ENCODE results near the gene SAP30L.

SAP30L gene

DNA sequence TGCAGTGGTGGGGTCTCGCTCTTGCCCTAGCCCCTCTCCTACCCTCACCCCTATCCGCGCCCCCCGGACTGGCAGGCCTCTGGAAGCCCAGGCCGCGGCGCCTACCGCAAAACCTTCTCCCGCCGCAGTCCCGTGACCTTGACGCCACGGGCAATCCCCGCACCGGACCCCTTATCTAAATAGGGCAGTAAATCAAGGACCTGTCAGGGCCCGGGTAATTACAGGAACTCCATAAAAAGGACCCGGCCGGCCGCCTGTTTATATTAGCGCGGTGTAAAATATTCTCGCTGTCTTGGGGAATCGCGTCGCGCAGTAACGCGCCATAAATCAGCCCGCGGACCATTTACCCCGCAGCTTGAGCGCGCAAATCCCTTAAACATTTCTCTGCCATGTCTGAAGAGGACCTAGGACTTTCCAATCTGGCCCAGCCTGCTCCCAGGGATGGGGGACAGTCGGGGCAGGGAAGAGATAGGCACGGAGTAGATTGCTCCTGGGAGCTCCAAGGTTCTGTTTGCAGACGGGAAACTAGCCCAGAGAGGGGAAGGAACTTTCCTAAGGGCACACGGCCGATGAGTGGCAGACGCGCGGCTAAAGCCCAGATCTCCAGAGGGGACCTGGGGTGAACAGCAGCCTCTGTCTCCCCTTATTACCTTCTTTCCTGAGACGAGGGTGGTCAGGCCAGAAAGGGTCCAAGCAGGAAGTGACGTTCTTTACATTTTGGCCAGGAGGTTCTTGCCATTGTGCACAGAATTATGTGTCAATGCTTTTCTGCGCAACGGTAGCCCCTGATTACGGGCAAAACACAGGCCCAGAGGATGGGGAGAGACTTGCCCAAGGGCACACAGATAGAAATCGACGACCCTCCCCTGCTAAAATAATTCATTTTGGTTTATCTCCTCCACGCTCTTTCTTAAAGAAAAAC, 37.0 kb downstream of the SAP30L start:
- H3K4me3 ChIP-seq (ENCODE audit: control insufficient read depth in 1 of 7, extremely low read depth in 1 of 7, insufficient read depth in 4 of 7, low read depth in 2 of 7, low read length in 6 of 7) = no peak overlapping the region
- H3K27me3 ChIP-seq (replicated peaks in 2 of 5; ENCODE audit: control insufficient read depth in 4 of 5, insufficient read depth in 5 of 5, low read length in 4 of 5) = peaks cover 38 to 100% (median 78%) of the 10 kb centered on the region in 5 experiments
- peaks cover 0 to 27% (median 12%) of the 10 kb centered on the region in 4 experiments for H3K4me1 ChIP-seq (ENCODE audit: control extremely low read depth in 1 of 4, control insufficient read depth in 4 of 4, insufficient read depth in 4 of 4, low read length in 3 of 4)
- no peak overlapping the region for H3K27ac ChIP-seq (ENCODE audit: insufficient read depth in 1 of 2, low read depth in 1 of 2, low read length in 2 of 2, poor library complexity in 1 of 2, severe bottlenecking in 2 of 2)
- no peaks in the 10 kb centered on the region for H3K36me3 ChIP-seq (ENCODE audit: control insufficient read depth in 4 of 4, insufficient read depth in 4 of 4, low read length in 3 of 4)
- H3K9me3 ChIP-seq (ENCODE audit: control extremely low read depth in 1 of 5, control insufficient read depth in 4 of 5, insufficient read depth in 2 of 5, low read depth in 1 of 5, low read length in 4 of 5) = peaks cover 0 to 1% (median 0%) of the 10 kb centered on the region in 5 experiments
- ChIA-PET CTCF (interaction anchor here (0.9 to 1.4 kb wide), 2 partner anchors 11 to 16 kb away, joined by 3 read pairs; no protein-coding TSS in a partner anchor), POLR2A (no interaction called here)
- 4% methylated on average over 41 of the region's 49 CpGs for WGBS (ENCODE audit: insufficient coverage)
- DNase-seq = peak in 1 of 3 donors; percentile 52

DNA sequence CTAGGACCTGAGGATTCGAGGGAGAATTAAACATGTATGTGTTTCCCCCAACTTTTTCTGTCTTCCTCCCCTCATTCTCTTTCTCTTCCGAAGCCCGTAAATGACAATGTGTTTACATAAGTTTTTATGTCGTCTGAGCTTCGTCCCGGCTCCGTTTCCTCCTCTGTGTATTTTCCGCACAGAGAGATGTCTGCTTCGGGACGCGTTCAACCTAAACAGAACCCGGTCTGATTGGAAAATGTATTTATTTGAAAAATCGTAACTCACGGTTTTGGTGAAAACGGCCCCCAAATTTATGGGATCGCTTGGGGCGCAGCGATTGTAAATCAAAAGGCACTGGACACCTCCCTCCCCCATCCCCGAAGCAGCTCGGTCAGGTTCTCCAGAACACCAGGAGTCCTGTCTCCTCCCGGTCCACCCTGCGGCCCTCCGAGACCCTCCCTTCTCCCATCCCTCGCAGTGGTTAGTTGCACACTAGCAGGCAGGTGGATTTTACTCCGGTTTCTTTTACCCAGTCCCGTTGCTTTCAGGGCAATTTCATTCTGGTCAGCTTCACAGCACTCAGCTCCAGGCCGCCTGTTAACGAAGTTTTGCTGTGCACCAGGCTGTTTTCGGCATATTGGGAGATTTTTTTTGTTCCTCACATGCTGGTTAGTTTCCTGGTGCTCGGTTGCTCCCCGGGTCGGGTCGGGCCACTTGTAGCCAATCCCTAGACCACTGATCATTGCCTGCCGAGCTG, 38.0 kb downstream of the SAP30L start:
- no peak overlapping the region for H3K4me3 ChIP-seq (ENCODE audit: control insufficient read depth in 1 of 7, extremely low read depth in 1 of 7, insufficient read depth in 4 of 7, low read depth in 2 of 7, low read length in 6 of 7)
- ChIA-PET CTCF (interaction anchor here (1.4 to 1.7 kb wide), 2 partner anchors 12 to 16 kb away, joined by 3 to 8 read pairs; no protein-coding TSS in a partner anchor), POLR2A (no interaction called here)
- H3K27ac ChIP-seq (ENCODE audit: insufficient read depth in 1 of 2, low read depth in 1 of 2, low read length in 2 of 2, poor library complexity in 1 of 2, severe bottlenecking in 2 of 2) = no peak overlapping the region
- DNase-seq = peak in 1 of 3 donors; percentile 20
- H3K27me3 ChIP-seq (replicated peaks in 2 of 5; ENCODE audit: control insufficient read depth in 4 of 5, insufficient read depth in 5 of 5, low read length in 4 of 5) = peaks cover 41 to 100% (median 77%) of the 10 kb centered on the region in 5 experiments
- H3K9me3 ChIP-seq (ENCODE audit: control extremely low read depth in 1 of 5, control insufficient read depth in 4 of 5, insufficient read depth in 2 of 5, low read depth in 1 of 5, low read length in 4 of 5) = peaks cover 0 to 1% (median 0%) of the 10 kb centered on the region in 5 experiments
- no peaks in the 10 kb centered on the region for H3K36me3 ChIP-seq (ENCODE audit: control insufficient read depth in 4 of 4, insufficient read depth in 4 of 4, low read length in 3 of 4)
- 4% methylated on average over 20 of the region's 34 CpGs for WGBS (ENCODE audit: insufficient coverage)
- H3K4me1 ChIP-seq (ENCODE audit: control extremely low read depth in 1 of 4, control insufficient read depth in 4 of 4, insufficient read depth in 4 of 4, low read length in 3 of 4) = peaks cover 0 to 18% (median 10%) of the 10 kb centered on the region in 4 experiments

DNA sequence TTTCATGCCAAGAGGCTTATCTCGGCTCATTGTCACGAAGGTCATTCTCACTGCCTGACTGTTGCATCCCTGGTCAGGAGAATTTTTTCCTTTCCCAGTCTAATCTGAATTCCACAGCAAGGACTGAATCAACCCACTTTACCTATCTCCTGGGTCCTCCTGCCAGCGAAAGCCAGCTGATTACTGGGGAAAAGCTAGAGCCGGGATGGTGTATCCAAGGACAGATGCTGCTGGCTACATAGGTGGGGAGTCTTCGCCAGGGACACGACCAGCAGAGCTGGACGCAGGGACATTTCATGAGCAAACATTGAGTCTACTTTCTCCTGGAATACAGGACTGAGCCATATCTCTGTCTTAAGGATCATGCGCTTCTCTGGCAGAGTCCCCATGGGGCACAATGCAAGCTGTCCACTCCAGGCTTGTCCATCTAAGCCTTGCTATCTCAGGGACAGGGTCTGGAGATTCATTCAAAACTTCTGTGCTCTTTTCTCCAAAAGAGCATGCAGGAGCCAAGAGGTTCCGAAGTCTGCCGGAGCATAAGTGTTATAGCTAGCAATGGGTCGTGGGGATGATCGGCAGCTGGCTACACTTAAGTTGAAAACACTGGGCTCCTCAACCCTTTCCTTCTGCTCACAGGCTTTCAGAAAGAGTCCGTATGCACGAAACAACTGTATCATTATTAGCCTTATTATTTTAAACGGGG, 38.7 kb downstream of the SAP30L start:
- Histone ChIP-seq H3K4me3 (ENCODE audit: control insufficient read depth in 1 of 7, extremely low read depth in 1 of 7, insufficient read depth in 4 of 7, low read depth in 2 of 7, low read length in 6 of 7) (no peak overlapping the region), H3K9me3 (ENCODE audit: control extremely low read depth in 1 of 5, control insufficient read depth in 4 of 5, insufficient read depth in 2 of 5, low read depth in 1 of 5, low read length in 4 of 5) (peaks cover 0 to 1% (median 0%) of the 10 kb centered on the region in 5 experiments), H3K4me1 (ENCODE audit: control extremely low read depth in 1 of 4, control insufficient read depth in 4 of 4, insufficient read depth in 4 of 4, low read length in 3 of 4) (peaks cover 0 to 12% (median 8%) of the 10 kb centered on the region in 4 experiments), H3K36me3 (ENCODE audit: control insufficient read depth in 4 of 4, insufficient read depth in 4 of 4, low read length in 3 of 4) (no peaks in the 10 kb centered on the region), H3K27ac (ENCODE audit: insufficient read depth in 1 of 2, low read depth in 1 of 2, low read length in 2 of 2, poor library complexity in 1 of 2, severe bottlenecking in 2 of 2) (no peak overlapping the region), H3K27me3 (replicated peaks in 2 of 5; ENCODE audit: control insufficient read depth in 4 of 5, insufficient read depth in 5 of 5, low read length in 4 of 5) (peaks cover 43 to 99% (median 74%) of the 10 kb centered on the region in 5 experiments)
- ChIA-PET POLR2A (no interaction called here), CTCF (interaction anchor here (1.4 to 1.7 kb wide), 2 partner anchors 12 to 17 kb away, joined by 3 to 8 read pairs; no protein-coding TSS in a partner anchor)
- 11% methylated on average over 12 of the region's 15 CpGs for WGBS (ENCODE audit: insufficient coverage)
- peak in 1 of 3 donors; percentile 13 for DNase-seq

DNA sequence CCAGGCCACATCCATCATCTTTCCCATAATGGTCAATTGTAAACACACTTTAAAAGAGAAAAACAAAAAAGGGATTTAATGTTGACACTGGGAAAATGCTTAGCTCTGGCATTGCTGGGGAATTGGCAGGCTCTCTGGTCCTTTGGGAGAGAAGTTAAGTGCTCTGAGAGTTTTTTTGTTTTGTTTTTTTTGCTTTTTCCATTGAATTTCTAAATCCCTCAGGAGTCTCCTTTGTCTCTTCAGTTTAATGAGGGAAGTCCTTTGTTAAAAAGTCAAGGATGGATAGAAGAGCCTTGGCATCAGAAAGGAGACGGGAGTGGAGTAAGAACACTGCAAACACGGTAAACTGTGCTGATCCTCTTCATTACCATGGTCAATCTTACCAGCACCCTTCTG, 39.3 kb downstream of the SAP30L start:
- peaks cover 47 to 99% (median 72%) of the 10 kb centered on the region in 5 experiments for H3K27me3 ChIP-seq (replicated peaks in 2 of 5; ENCODE audit: control insufficient read depth in 4 of 5, insufficient read depth in 5 of 5, low read length in 4 of 5)
- H3K27ac ChIP-seq (ENCODE audit: insufficient read depth in 1 of 2, low read depth in 1 of 2, low read length in 2 of 2, poor library complexity in 1 of 2, severe bottlenecking in 2 of 2) = no peak overlapping the region
- no peak for DNase-seq
- ChIA-PET CTCF (interaction anchor here (1.7 kb wide), 1 partner anchor 17 kb away, joined by 8 read pairs; no protein-coding TSS in a partner anchor), POLR2A (no interaction called here)
- H3K4me3 ChIP-seq (ENCODE audit: control insufficient read depth in 1 of 7, extremely low read depth in 1 of 7, insufficient read depth in 4 of 7, low read depth in 2 of 7, low read length in 6 of 7) = no peak overlapping the region
- 0% methylated on average over 2 of the region's 2 CpGs for WGBS (ENCODE audit: insufficient coverage)
- peaks cover 0 to 1% (median 0%) of the 10 kb centered on the region in 5 experiments for H3K9me3 ChIP-seq (ENCODE audit: control extremely low read depth in 1 of 5, control insufficient read depth in 4 of 5, insufficient read depth in 2 of 5, low read depth in 1 of 5, low read length in 4 of 5)
- no peaks in the 10 kb centered on the region for H3K36me3 ChIP-seq (ENCODE audit: control insufficient read depth in 4 of 4, insufficient read depth in 4 of 4, low read length in 3 of 4)
- peaks cover 0 to 8% (median 6%) of the 10 kb centered on the region in 4 experiments for H3K4me1 ChIP-seq (ENCODE audit: control extremely low read depth in 1 of 4, control insufficient read depth in 4 of 4, insufficient read depth in 4 of 4, low read length in 3 of 4)

DNA sequence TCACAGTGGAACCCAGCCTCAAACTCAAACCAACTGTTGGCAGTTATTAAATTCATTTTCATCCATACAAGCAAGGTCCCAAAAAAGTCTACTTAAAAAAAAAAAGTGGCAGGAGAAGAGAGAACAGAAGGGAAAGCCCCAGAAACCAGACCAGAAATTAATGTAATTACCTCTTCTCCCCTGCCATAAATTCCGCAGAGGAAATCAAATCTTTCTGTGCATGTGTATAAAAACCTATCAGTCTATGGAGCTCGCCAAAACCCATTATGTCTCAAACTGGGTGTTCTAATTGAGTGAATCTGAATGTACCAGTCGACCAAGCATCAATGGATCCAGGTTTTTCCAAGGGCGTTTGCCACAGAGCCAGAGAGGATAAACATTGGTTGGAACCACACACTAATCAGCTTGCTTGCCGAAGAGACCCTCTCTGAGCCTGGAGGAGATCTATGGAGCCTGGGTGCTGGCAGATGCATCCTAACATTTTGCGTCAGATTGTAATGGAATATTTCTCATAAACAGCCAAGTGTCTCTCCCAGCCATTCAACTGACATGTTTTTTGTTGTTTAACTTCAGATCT, 40.1 kb downstream of the SAP30L start:
- Histone ChIP-seq H3K36me3 (ENCODE audit: control insufficient read depth in 4 of 4, insufficient read depth in 4 of 4, low read length in 3 of 4) (no peaks in the 10 kb centered on the region), H3K4me3 (ENCODE audit: control insufficient read depth in 1 of 7, extremely low read depth in 1 of 7, insufficient read depth in 4 of 7, low read depth in 2 of 7, low read length in 6 of 7) (no peak overlapping the region), H3K4me1 (ENCODE audit: control extremely low read depth in 1 of 4, control insufficient read depth in 4 of 4, insufficient read depth in 4 of 4, low read length in 3 of 4) (peaks cover 0 to 8% (median 6%) of the 10 kb centered on the region in 4 experiments), H3K27me3 (replicated peaks in 2 of 5; ENCODE audit: control insufficient read depth in 4 of 5, insufficient read depth in 5 of 5, low read length in 4 of 5) (peaks cover 44 to 98% (median 68%) of the 10 kb centered on the region in 5 experiments), H3K27ac (ENCODE audit: insufficient read depth in 1 of 2, low read depth in 1 of 2, low read length in 2 of 2, poor library complexity in 1 of 2, severe bottlenecking in 2 of 2) (no peak overlapping the region), H3K9me3 (ENCODE audit: control extremely low read depth in 1 of 5, control insufficient read depth in 4 of 5, insufficient read depth in 2 of 5, low read depth in 1 of 5, low read length in 4 of 5) (no peaks in the 10 kb centered on the region)
- POLR2A ChIA-PET = no interaction called here
- DNase-seq = no peak
- CTCF ChIA-PET = interaction anchor here (2.1 kb wide), 1 partner anchor 18 kb away, joined by 6 read pairs; no protein-coding TSS in a partner anchor
- 13% methylated on average over 6 of the region's 6 CpGs for WGBS (ENCODE audit: insufficient coverage)

DNA sequence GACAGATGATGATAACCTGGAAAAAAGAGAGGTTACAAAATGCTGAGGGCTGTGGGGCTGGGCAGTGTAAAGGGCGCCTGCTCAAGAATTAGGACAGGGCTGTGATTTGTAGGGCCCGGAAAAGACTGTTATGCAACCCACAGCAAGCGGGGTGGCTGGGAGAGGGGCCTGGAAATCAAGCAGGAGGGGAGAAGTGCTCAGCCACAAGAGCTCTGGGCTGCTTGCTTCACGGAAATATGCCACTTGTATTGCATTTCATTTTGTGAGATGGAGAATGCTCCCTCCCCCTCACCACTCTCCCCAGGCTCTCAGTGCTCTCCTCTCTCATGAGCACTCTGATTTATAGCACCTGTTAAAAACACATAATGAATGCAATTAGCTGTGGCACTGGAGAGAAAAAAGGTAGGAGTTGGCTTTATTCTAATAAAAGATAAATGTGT, 40.6 kb downstream of the SAP30L start:
- ChIA-PET CTCF (interaction anchor here (1.1 to 2.1 kb wide), 2 partner anchors 18 to 65 kb away, joined by 3 to 6 read pairs; no protein-coding TSS in a partner anchor), POLR2A (interaction anchor here (0.6 to 0.9 kb wide), 2 partner anchors 15 to 133 kb away, joined by 4 read pairs; no protein-coding TSS in a partner anchor)
- peaks cover 39 to 97% (median 63%) of the 10 kb centered on the region in 5 experiments for H3K27me3 ChIP-seq (replicated peaks in 2 of 5; ENCODE audit: control insufficient read depth in 4 of 5, insufficient read depth in 5 of 5, low read length in 4 of 5)

More for the DNA sequence above, 40.6 kb downstream of the SAP30L start:
- Histone ChIP-seq H3K4me3 (ENCODE audit: control insufficient read depth in 1 of 7, extremely low read depth in 1 of 7, insufficient read depth in 4 of 7, low read depth in 2 of 7, low read length in 6 of 7) (no peak overlapping the region), H3K9me3 (ENCODE audit: control extremely low read depth in 1 of 5, control insufficient read depth in 4 of 5, insufficient read depth in 2 of 5, low read depth in 1 of 5, low read length in 4 of 5) (no peaks in the 10 kb centered on the region), H3K4me1 (ENCODE audit: control extremely low read depth in 1 of 4, control insufficient read depth in 4 of 4, insufficient read depth in 4 of 4, low read length in 3 of 4) (peaks cover 0 to 8% (median 6%) of the 10 kb centered on the region in 4 experiments), H3K36me3 (ENCODE audit: control insufficient read depth in 4 of 4, insufficient read depth in 4 of 4, low read length in 3 of 4) (no peaks in the 10 kb centered on the region), H3K27ac (ENCODE audit: insufficient read depth in 1 of 2, low read depth in 1 of 2, low read length in 2 of 2, poor library complexity in 1 of 2, severe bottlenecking in 2 of 2) (no peak overlapping the region)
- 0% methylated on average over 3 of the region's 4 CpGs for WGBS (ENCODE audit: insufficient coverage)
- DNase-seq = no peak

Data from common myeloid progenitor, CD34-positive (primary cell).